NCI-H82 (cell line): Measurements from ENCODE around the gene DOK1.
A peak's percentile ranks its signal among the peaks of the same experiment; 100 is the strongest.

ENCODE experiments used
- DNase-seq: peaks from one replicate; lab custom pipeline; 2025; lab: John Stamatoyannopoulos, UW

The DOK1 gene

GRCh38 chr2:74553892-74554819, at the start of gene DOK1, which contains the start of gene LOXL3:
DOK1 (plus strand) TSS chr2:74554720; CDS start chr2:74554755, 35 bp downstream.
LOXL3 (minus strand) TSS chr2:74553942; CDS start chr2:74552634, 1,308 bp downstream.
- DNase-seq = peak; percentile 84

GRCh38 chr2:74505448-74506246, 48.9 kb upstream of the DOK1 start:
- DNase-seq = no peak

- DNase-seq = peak; percentile 100
Observed at GRCh38 chr2:74507145-74507925, 47.2 kb upstream of the DOK1 start, which contains the start of gene PCGF1. PCGF1 (minus strand) TSS chr2:74507695; CDS start chr2:74507668, 27 bp downstream.

GRCh38 chr2:74507926-74508520, 46.5 kb upstream of the DOK1 start:
- DNase-seq = peak; percentile 99

- no peak for DNase-seq
Observed at GRCh38 chr2:74510272-74510671, 44.2 kb upstream of the DOK1 start.

- peak; percentile 79 for DNase-seq
Observed at GRCh38 chr2:74511104-74511989, 43.2 kb upstream of the DOK1 start.

GRCh38 chr2:74512744-74513604, 41.5 kb upstream of the DOK1 start:
- peak; percentile 97 for DNase-seq

GRCh38 chr2:74513605-74514367, 40.7 kb upstream of the DOK1 start:
- peak; percentile 96 for DNase-seq

GRCh38 chr2:74514368-74515270, 39.9 kb upstream of the DOK1 start, which contains the start of gene TLX2:
TLX2 (plus strand) TSS chr2:74514450; CDS start chr2:74514807, 357 bp downstream.
- DNase-seq = no peak

- no peak for DNase-seq
Observed at GRCh38 chr2:74515271-74515980, 39.1 kb upstream of the DOK1 start.

GRCh38 chr2:74515981-74516633, 38.4 kb upstream of the DOK1 start:
- peak; percentile 68 for DNase-seq

- DNase-seq = no peak
Observed at GRCh38 chr2:74516650-74517049, 37.9 kb upstream of the DOK1 start.

GRCh38 chr2:74522516-74522915, 32.0 kb upstream of the DOK1 start:
- DNase-seq = no peak

- DNase-seq = no peak
Observed at GRCh38 chr2:74524005-74524404, 30.5 kb upstream of the DOK1 start.

- no peak for DNase-seq
Observed at GRCh38 chr2:74524955-74525716, 29.4 kb upstream of the DOK1 start.
